Inflammatory macrophage (primary cell): Measurements from ENCODE around the gene TASOR2.

Experiments
- DNase-seq, 2 donors: peaks; one replicate each; pipeline ENCODE4 v3.0.0-alpha.2; 2020 to 2022

TASOR2 gene

DNA sequence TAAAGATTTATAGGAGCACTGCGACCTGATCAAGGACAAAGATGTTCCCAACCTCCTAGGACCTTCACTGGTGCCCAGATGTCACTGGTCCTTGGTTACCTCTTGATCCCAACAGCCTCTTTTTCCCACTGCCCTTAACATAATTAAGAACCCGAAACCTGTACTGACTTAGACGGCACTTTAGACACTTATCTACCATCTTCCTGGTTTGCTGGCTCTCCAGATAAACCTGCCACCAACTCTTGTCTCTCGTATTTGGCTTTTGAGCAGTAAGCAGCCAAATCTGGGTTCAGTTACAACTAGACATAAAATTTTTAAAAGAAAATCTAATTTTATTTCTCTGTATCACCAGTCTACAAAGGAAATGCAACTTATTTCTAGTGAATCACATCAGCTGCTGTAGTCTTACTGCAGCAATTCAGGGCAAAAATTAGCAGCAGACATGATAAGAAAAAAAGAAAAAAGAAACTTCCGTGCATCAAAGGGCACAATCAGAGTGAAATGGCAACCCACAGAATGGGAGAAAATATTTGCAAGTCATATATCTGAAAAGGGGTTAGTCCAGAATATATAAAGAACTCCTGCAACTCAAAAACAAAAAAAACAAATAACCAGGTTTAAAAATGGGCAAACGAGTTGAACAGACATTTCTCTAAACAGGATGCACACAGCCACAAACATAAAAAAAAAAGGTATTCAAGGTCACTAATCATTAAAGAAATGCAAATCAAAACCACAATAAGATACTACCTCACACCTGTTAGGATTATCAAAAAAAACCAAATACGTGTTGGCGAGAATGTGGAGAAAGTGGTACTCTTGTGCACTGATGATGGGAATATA, 27.7 kb upstream of the TASOR2 start:
- no peak for DNase-seq

DNA sequence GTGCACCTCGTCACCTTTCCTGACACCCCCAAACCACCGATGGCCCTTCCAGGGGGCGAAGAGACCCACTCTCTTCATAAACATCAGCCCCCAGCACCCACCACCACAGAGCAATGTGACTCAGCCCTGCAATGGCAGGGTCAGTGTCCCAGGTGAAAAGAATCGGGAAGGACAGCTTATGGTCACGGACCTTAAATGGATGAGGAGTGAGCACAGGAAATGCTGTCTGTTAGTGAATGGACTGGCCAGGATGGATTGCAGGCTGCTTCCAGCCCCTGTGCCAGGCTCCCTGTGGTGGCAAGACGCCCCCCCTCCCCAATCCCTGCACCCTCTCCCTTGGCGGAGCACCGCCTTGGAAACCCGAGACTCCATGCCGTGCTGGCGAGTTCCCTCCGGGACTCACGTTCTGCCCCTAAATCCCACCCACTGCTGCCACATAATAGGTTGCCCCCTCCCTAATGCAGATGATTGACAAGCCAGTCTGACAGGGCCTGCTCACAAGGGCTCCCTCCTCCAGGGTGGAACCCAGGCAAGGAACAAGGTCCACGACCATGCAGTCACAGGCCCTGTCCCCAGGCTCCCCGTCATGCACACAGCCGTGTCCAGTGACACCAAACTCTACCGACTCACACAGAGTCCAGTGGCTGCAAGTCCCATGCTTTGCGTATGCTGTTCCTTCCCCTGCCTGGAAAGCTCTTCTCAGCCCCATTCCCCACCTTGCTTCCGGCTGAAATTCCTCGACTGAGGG, 25.6 kb upstream of the TASOR2 start:
- DNase-seq = no peak

DNA sequence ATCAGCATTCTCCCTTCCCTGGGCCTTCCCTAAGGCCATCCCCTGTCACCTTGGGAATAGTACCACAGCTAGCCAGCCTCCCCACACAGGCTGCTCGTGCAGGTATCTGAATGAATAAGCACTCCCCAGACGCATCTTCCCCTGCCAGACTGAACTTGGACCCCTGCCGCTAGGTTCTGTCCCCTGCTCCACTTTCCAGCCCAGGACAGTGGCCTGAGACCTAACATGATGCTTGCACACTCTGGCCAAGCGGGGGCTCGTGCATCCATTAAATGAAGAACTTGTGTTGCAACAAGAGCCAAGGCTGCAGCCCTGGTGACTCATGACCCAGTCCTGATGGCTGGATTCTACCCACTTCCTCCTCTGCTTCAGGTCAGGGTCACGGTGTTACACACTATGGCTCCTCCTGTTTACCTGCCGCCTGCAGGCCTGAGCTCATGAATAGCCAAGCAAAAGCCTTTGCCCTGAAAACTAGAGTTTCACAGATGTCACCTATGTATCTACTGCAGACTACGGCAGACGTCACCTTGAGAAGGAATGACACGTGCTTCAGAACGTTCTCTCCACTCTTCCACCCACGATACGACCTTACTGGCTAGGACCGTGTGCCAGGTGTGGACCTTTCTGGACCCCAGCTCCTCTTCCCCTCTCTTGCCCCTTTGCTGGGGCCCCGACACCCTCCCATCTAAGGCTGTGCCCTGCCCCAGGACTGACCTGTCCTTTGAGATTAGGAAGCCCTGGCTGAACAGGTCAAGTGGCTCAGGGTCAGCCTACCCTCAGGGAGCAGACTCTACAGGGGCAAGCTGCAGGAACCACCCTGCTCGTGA, 24.7 kb upstream of the TASOR2 start:
- peak; percentile 84 to 91 for DNase-seq

DNA sequence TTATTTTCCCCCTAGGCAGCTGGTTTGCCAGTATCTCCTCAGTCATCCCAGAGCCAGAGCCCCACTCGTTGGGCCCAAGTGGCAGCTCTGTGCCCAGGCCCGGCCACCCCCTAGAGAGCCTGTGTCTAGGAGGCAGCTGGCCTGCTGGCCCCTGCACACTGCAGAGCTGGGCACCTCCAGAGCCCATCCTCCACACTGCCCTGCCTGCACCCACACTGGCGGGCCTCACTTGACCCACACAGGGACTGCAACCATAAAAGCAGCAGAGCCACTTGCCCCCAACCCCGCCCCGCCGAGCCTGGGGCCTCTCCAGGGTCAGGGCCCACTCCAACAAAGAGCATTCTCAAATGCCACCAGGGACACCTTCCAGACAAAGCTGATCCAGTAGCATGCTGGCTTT, 23.6 kb upstream of the TASOR2 start:
- DNase-seq = no peak

DNA sequence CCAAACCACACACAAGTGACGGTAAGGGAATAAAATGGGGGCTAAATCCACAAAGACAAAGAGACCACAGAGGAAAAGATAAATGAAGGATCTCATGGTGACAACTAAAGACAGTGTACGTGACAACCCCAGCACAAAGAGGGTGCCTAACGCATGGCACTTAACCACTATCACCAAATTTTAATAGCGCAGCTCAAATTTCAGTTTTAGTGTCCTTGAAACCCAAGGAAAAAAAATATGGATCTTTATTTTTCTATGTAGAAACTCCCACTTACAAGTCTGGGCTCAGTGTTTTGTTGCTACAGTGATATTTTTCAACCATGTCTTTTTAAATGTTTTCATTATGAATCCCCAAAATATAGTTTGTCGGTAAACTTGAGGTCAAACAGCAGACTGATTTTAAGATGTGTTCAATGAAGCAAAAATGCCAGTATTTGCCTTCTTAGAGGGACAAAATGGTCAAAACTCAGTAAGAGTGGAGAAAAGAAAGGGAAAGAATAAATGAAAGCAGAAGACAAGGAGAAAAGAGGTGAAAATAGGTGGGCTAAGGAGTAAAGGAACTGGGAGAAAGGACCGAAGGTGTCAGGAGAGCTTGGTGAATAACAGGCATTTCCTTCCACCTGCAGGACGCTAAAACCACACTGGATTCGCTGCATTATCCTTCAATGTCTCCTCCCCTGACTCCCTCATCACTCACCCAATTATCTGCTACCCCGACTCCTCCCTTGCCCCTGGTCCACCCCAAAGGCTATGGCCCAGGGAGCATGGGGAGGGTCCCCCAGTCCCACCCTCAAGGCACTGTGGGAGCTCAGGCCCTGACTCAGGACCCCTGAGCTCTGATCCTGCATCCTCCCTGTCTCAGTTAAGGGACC, 21.7 kb upstream of the TASOR2 start:
- DNase-seq = no peak

DNA sequence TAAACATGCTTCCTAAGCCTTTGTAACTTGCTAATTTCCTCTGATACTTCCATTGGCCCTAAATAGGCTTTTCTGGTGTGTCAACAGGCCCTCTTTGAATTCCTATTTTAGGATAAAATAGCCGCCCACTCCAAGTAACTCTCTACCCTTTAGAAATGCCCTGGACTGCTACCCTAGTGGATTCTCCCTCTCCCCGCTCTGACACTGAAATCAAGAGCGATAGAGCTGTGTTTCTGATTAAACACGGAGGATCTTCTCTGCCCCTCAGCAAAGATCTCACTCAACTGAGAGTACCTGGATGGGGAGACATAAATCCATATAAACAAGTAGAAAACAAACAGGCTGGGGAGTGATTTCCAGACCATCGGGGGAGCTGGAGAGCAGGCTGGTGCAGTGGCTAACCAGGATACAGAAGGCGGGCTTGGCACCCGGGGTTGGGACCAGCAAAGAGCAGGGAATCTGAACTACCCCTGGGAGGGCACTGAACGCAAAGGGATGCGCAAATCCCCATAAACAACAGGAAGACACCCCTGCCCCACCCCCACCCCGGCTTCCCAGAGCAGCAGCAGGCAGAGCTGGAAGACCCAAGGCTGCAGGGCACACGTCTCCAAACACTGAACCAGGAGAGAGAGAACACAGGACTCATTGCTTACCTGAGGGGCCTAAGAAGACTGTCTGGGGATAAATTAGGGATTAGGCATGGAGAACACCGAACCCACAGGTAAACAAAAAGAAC, 20.8 kb upstream of the TASOR2 start:
- DNase-seq = no peak

DNA sequence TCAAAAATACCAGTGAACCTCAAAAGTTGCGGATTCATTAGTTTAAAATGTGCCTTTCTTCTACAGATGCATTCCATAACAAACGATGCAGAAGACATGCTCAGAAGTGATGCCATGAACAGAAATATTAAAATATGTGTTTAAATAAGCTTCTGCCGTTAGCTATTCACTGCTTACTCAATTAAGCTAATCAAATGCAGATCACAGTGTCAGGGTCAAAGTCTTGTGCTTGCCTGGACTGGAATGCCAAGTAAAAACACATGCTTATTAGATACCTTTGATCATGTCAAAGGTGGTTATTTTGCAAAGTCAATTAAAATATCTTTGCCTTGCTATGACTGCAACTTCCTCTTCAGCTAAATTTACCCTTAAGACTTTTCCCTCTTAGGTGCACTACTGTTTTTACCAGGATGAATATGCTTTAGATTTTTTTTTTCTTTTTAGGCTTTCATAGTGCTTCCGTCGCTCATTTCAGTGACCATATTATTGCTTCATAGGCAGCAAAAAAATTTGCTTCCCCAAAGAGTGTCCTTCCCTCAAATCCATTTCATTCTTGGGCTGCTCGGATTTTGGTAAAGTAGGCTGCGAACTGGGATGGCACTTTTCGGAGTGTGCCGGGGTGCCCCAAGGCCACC, 19.1 kb upstream of the TASOR2 start:
- DNase-seq = peak; percentile 37 to 57

DNA sequence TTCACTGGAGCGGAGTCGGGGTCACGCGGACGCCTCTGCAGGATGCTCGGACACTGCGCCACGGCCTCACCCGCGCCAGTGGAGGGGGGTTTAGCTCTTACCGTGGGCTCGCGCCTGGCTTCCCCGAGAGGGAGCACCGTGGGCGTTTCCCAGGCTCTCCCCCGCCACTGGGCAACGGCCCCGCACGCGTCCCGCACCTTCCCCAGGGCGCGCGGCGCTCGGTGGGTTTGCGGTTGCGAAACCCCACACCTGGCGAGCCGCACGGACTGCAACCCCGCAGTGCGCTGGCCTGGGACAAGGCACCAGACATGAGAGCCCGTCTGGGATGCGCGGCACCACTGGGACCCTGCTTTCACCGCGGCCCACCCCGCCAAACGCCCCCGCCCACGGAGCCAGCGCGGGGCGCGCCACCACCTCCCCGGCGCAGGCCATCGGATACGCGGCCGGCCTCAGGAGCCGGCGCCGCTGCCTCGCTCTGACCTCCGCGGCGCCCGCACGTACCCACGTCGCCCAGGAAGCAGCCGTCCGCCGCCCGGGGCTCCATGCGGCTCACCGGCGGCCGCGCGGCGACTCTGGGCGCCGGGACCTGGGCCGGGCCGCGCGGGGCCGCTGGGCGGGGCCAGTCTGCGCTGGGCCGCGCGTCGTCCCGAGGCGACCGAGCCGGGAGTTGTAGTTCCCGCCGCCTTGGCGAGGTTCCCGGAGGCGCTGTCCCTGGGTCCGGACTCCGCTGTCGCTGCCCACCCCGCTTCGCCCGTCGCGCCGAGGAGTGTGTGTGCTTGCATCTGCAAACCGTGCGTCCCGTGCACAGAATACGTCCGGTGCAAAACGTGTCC, 18.4 kb upstream of the TASOR2 start, which contains the start of gene ASB13:
Gene ASB13 (minus strand): TSS at position 588 of the 833 bp plus-strand sequence. CDS start 44 bp downstream, at position 544.
- DNase-seq = peak; percentile 62 to 76

DNA sequence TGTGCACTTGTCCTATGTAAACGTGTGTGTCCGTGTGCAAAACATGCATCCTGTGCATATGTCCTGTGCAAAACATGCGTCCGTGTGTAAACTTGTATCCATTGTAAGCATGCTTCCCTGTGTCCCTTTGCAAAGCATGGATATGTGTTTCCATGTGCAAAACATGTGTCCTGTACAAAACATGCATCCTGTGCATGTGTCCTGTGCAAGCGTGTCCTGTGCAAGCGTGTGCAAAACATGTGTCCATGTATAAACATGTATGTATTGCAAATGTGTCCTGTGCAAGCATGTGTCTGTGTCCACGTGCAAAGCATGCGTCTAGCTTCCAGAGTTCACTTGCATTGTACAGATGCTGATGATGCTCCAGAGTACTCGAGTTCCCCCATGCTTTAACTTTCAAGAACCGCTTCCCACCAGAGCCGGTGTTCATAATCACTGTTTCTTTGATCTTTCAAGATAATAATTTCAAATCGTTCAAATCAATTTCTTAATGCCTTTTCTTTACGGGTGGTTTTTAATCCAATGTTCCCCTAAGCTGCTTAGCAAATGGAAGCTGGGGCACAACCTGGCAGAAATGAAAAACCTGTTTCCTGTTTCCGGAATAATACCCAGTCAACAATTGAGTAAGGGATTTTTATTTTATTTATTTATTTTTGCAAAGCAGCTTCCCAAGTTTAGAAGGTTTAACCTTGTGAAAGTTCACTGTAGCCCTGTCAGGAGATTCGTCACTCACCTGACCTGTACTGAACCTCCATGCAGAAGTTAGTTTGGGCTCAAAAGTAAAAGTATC, 17.6 kb upstream of the TASOR2 start:
- DNase-seq = no peak

DNA sequence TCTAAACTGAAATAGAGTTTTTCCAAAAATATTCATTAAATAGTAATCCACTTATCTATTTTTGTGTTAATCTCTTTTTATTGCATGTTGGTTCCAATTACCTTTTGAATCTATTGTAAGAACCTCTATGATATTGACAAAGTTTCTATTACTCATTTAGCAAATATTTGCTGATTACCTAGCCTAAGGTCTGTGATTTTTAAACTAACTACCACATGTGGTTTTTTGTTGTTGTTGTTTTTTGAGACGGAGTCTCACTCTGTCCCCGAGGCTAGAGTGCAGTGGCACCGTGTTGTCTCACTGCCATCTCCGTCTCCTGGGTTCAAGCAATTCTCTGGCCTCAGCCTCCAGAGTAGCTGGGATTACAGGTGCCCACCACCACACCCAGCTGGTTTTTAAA, 16.2 kb upstream of the TASOR2 start:
- no peak for DNase-seq

DNA sequence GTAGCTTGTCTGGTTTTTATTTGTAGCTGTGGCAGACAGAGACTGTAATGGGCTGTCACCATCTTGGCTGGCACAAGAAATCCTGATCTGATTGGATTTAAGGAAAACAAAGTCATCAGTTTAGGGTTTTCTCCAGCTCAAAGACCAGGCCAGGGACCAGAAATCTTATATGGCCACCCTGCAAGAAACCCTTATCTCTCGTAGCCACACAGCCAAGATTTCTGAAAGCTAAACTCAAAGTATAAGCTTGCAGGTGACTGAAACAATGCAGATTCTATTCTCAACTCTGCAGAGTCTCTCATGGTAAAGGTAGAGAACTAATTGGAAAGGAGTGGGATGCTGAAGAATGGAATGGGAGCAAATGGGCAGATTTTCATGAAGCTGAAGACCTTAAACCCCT, 15.0 kb upstream of the TASOR2 start:
- DNase-seq = no peak

DNA sequence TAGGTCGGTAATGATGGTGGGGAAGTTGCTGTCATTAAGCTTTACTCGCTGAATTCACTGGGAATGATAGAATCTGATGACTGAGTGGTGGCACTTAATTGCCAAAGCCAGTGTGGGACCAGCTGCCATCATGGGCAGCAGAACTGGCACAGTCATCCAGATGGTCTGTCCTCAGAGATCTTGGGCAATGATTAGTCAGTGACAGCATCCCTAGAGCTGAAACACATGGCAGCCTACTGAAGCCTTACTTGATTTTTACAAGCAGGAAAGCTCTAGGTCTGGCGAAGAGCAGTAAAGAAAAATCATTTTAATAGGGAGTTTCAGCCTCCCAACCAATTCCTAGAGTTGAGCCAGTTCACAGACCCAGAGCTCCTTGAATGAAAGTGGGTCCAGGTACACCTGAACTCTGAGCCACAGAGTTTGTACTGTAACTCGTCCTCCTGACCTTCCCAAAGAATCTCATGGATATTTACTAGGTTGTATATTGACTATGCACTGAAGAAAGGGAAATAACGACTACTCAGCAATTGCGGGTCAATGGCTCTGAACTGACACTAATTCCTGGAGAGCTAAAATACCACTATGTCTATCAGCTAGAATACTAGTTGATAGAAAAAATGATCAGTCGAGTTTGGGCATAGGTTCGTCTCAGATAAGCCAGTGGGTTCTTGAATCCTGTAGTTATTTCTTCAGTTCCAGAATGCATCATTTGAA, 13.8 kb upstream of the TASOR2 start:
- no peak for DNase-seq

DNA sequence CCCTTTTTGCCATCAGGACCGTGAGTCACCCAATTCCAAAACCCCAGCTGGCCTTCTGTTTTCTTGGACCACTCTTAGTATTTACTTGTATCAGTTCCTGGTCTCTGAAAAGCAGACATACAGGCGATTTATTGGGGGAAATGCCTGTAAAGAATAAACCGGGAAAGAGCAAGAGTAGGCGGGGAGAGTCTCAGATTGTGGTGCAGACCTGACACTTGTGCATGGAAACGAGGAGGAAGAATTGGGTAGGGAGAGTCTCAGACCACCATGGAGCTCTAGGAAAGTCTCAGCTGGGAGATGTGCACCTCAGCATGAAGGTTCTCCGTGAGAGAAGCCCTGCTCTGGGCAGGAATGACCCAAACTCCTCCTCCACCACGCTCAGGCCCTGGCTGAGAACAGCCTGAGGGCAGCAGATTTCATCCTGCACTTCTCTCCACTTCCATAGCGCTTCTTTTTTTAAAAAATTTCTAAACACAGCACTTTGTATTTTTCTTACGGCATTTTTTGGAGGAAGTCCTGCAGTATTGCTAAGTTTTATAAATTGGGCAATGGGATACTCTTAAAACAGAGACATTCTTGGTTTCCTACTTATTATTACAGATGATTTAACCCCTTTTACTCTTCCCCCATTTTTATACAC, 6.1 kb upstream of the TASOR2 start:
- DNase-seq = peak in 1 of 2 donors; percentile 50

DNA sequence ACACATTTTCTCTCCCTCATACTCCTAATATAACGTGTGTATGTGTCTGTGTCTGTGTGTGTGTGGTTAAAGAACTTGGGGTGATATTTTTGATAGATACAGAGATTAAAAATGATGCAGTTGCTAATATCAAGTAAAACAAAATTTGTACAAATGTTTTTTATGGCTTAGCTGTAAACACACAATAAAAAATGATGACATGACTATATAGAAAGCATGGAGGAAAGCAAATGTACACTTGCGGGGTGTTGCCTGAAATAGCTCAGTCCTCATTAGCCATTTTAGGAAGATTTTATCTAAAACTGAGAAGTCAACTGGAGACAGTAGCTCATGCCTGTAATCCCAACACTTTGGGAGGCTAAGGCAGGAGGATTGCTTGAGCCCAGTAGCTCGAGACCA, 5.6 kb upstream of the TASOR2 start:
- DNase-seq = no peak

DNA sequence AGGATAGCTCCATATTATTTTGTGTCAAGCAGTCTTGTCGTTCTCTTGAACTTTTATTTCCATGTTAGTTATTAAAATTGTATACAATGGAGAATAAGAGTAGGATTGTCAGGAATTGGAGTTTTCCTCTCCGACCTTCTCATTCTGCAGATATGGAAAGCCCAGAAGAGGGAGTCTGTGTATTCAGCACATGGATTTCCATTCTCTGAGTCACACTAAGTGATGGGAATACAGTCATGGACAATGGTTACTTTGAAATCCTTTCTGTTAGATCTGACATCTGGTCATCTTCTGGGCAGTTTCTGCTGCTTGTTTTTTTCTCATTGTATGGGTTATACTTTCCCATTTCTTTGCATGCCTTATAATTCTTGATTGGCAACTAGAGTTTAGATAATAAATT, 5.0 kb upstream of the TASOR2 start:
- DNase-seq = no peak

DNA sequence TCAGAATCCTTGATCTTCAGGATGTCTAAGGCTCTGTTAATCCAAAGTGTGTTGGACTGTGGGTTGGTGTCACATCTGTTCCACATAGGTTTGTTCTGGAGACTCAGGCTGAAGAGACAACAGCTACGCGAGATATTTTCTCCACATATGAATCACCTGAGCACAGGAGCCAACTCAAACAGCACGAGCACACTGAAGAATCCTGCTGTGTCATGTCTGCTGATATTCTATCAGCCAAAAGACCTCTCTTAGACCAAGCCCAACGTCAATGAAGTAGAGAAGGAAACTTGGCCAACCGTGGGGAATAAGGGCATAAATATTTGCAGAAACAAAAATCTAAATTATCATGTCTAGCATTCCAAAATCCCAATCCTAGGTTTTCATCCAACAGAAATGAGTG, 2.7 kb upstream of the TASOR2 start:
- DNase-seq = no peak

DNA sequence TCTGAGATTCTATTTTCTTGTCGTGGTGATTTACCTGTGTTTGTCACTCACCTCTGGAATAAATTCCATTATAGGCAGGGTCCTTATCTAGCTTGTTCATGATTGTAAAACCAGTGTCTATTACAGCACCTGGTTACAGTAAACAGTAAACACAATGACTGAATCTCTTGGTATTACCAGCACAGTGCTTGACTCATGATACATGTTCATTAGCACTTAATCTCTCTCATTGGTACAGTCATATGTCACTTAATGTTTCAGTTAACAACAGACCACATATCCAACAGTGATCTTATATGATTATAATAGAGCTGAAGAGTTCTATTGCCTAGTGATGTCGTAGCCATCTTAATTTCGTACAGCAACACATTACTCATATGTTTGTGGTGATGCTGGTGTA, 1.6 kb upstream of the TASOR2 start:
- no peak for DNase-seq
